ENCODE data around the gene PDAP1.

GRCh38 chr7:99437946-99438572, 29.7 kb upstream of the PDAP1 start:
- no peak for TF ChIP-seq FOXM1 (IDR thresholded peaks at IDR 0.05; ENCODE audit: borderline replicate concordance)
- no peak for TF ChIP-seq SUZ12 (IDR thresholded peaks at IDR 0.05)
- TF ChIP-seq FOXA1 (IDR thresholded peaks at IDR 0.05): no peak
- no peak for TF ChIP-seq ZNF384 (IDR thresholded peaks at IDR 0.05)

Data from HEK293T (cell line).